AG09309 (cell line): ENCODE measurements around the gene TPST2.
A peak's percentile ranks its signal among the peaks of the same experiment; 100 is the strongest.

ENCODE experiments used
- DNase-seq: peaks from one replicate; pipeline ENCODE4 v3.0.0-alpha.2; 2010; ENCODE audit warnings: low read depth
- H3K4me3 ChIP-seq: 2 replicates; pipeline ENCODE4 v1.5.1; 2011; ENCODE audit warnings: mild to moderate bottlenecking, low read depth, low read length, moderate library complexity; ENCODE audit not compliant: control insufficient read depth
- CTCF ChIP-seq: IDR thresholded peaks from 2 replicates; pipeline ENCODE4 v1.5.1; 2011; ENCODE audit warnings: mild to moderate bottlenecking, low read depth, low read length, inconsistent platforms; ENCODE audit not compliant: insufficient read depth, control insufficient read depth; ENCODE audit errors: missing control alignments

TPST2 gene

GRCh38 chr22:26514419-26515161 is 75.3 kb downstream of the TPST2 start:
- no peak overlapping the region for H3K4me3 ChIP-seq
- TF ChIP-seq CTCF, result no peak

GRCh38 chr22:26513838-26514237 is 76.1 kb downstream of the TPST2 start:
- no peak for TF ChIP-seq CTCF
- H3K4me3 ChIP-seq, result no peak overlapping the region
- no peak for DNase-seq

More at GRCh38 chr22:26514419-26515161, 75.3 kb downstream of the TPST2 start:
- no peak for DNase-seq

- H3K4me3 ChIP-seq, result peak within 1 kb of the TSS; percentile 94
- no peak for TF ChIP-seq CTCF
- DNase-seq, result peak; percentile 42
Measured at GRCh38 chr22:26512149-26512793, 77.7 kb downstream of the TPST2 start, which contains the start of gene TFIP11. Gene TFIP11, minus strand, starts transcription at chr22:26512473. Its CDS starts 2,201 bp downstream, at chr22:26510272.

GRCh38 chr22:26508148-26508547 is 81.8 kb downstream of the TPST2 start:
- DNase-seq, result no peak
- no peak for TF ChIP-seq CTCF
- no peak overlapping the region for H3K4me3 ChIP-seq

GRCh38 chr22:26503758-26504157 is 86.2 kb downstream of the TPST2 start:
- no peak for DNase-seq
- TF ChIP-seq CTCF, result no peak
- H3K4me3 ChIP-seq, result no peak overlapping the region

- peak; percentile 68 for TF ChIP-seq CTCF
- no peak overlapping the region for H3K4me3 ChIP-seq
- no peak for DNase-seq
Measured at GRCh38 chr22:26502688-26503561, 87.0 kb downstream of the TPST2 start.
